ENCODE results near the gene CYP11A1. TPM values are rescaled to one million over a fixed set of nuclear protein-coding genes. Genes with fewer than 3 reads are reported as not detected.

Gene CYP11A1
- total RNA-seq, 1 donor from 2014 or later, result not detected

GRCh38 chr15:74375303-74375693 lies 7.9 kb upstream of the CYP11A1 start:
- Mint-ChIP-seq H3K4me3 (peak overlapping the region; percentile 81), H3K4me1 (peaks cover 36% of the 10 kb centered on the region), H3K36me3 (ENCODE audit: low read depth) (no peaks in the 10 kb centered on the region), H3K27me3 (peaks cover 3% of the 10 kb centered on the region), H3K27ac (peak overlapping the region; percentile 1), H3K9me3 (no peaks in the 10 kb centered on the region)
- ATAC-seq (ENCODE audit: low read depth) (peak; percentile 47), DNase-seq (peak; percentile 64)
- POLR2A ChIA-PET, result interaction anchor here (0.6 to 1.5 kb wide), 10 partner anchors 9 to 319 kb away, joined by 3 to 6 read pairs (median 3); partner anchors contain the start of genes ARID3B and UBL7
- intact Hi-C loops (cut with micrococcal nuclease), result loop anchor here (1.0 kb wide), 1 partner anchor 63 kb away; no protein-coding TSS in a partner anchor
- no peak for TF ChIP-seq CTCF (IDR thresholded peaks at IDR 0.05)
- CTCF ChIA-PET, result interaction anchor here (0.6 to 12.5 kb wide), 12 partner anchors 9 to 396 kb away, joined by 3 to 403 read pairs (median 6); partner anchors contain the start of genes SEMA7A and UBL7

- CTCF ChIA-PET, result interaction anchor here (0.6 to 12.5 kb wide), 11 partner anchors 8 to 641 kb away, joined by 3 to 403 read pairs (median 5); partner anchors contain the start of genes SEMA7A and UBL7
Observed at GRCh38 chr15:74374648-74375302, 7.3 kb upstream of the CYP11A1 start.

GRCh38 chr15:74373731-74374647 lies 6.5 kb upstream of the CYP11A1 start:
- ChIA-PET CTCF (interaction anchor here (1.0 to 12.5 kb wide), 15 partner anchors 7 to 642 kb away, joined by 3 to 403 read pairs (median 5); partner anchors contain the start of genes RPP25, SEMA7A and UBL7), POLR2A (interaction anchor here (0.6 to 1.0 kb wide), 4 partner anchors 10 to 168 kb away, joined by 3 to 10 read pairs (median 4); partner anchors contain the start of genes SEMA7A and UBL7)
- peak; percentile 94 for ATAC-seq (ENCODE audit: low read depth)
- Mint-ChIP-seq H3K27me3 (peaks cover 9% of the 10 kb centered on the region), H3K4me3 (peak overlapping the region; percentile 81), H3K36me3 (ENCODE audit: low read depth) (no peaks in the 10 kb centered on the region), H3K4me1 (peaks cover 29% of the 10 kb centered on the region), H3K9me3 (no peaks in the 10 kb centered on the region), H3K27ac (peak overlapping the region; percentile 12)
- intact Hi-C loops (cut with micrococcal nuclease), result loop anchor here (1.0 to 5.0 kb wide), 8 partner anchors 8 to 578 kb away; partner anchors contain the start of gene UBL7
- TF ChIP-seq CTCF (IDR thresholded peaks at IDR 0.05), result peak; percentile 32
- peak; percentile 89 for DNase-seq

More at GRCh38 chr15:74374648-74375302, 7.3 kb upstream of the CYP11A1 start:
- no peak for TF ChIP-seq CTCF (IDR thresholded peaks at IDR 0.05)
- peak overlapping the region; percentile 1 for H3K27ac Mint-ChIP-seq
- no peaks in the 10 kb centered on the region for H3K36me3 Mint-ChIP-seq (ENCODE audit: low read depth)
- H3K27me3 Mint-ChIP-seq, result peaks cover 6% of the 10 kb centered on the region
- H3K4me3 Mint-ChIP-seq, result peak overlapping the region; percentile 81
- POLR2A ChIA-PET, result interaction anchor here (0.6 to 1.5 kb wide), 5 partner anchors 9 to 167 kb away, joined by 3 to 10 read pairs (median 3); partner anchors contain the start of genes ARID3B, SEMA7A and UBL7
- peaks cover 36% of the 10 kb centered on the region for H3K4me1 Mint-ChIP-seq
- ATAC-seq (ENCODE audit: low read depth) (peak; percentile 0), DNase-seq (no peak)
- H3K9me3 Mint-ChIP-seq, result no peaks in the 10 kb centered on the region
- intact Hi-C loops (cut with micrococcal nuclease), result loop anchor here (1.0 to 5.0 kb wide), 7 partner anchors 8 to 578 kb away; partner anchors contain the start of gene UBL7

- ATAC-seq (ENCODE audit: low read depth), result no peak
- no peaks in the 10 kb centered on the region for H3K36me3 Mint-ChIP-seq (ENCODE audit: low read depth)
- intact Hi-C loops (cut with micrococcal nuclease), result loop anchor here (1.0 to 5.0 kb wide), 3 partner anchors 259 to 579 kb away; no protein-coding TSS in a partner anchor
- peak overlapping the region; percentile 81 for H3K4me3 Mint-ChIP-seq
- no peak for DNase-seq
- no peak for TF ChIP-seq CTCF (IDR thresholded peaks at IDR 0.05)
- H3K27ac Mint-ChIP-seq, result no peak overlapping the region
- peaks cover 15% of the 10 kb centered on the region for H3K27me3 Mint-ChIP-seq
- ChIA-PET POLR2A (interaction anchor here (0.6 kb wide), 2 partner anchors 61 to 396 kb away, joined by 7 to 8 read pairs; partner anchors contain the start of gene SEMA7A), CTCF (interaction anchor here (1.0 to 8.0 kb wide), 10 partner anchors 9 to 584 kb away, joined by 3 to 77 read pairs (median 5); partner anchors contain the start of gene RPP25)
- no peaks in the 10 kb centered on the region for H3K9me3 Mint-ChIP-seq
- H3K4me1 Mint-ChIP-seq, result peaks cover 24% of the 10 kb centered on the region
Observed at GRCh38 chr15:74373056-74373650, 5.7 kb upstream of the CYP11A1 start.
